GM18867 (cell line): ENCODE data around the gene MALL.
"Not testable (repeated sequence)": the region's sequence is repeated elsewhere in the genome, so short reads cannot be mapped to it uniquely, and the experiment has no call there.

Experiments used
- ATAC-seq: cut with Tn5 transposase; IDR thresholded peaks from one replicate; pipeline ENCODE4 v1.9.1; 2021; ENCODE audit warnings: mild to moderate bottlenecking, moderate library complexity; ENCODE audit not compliant: unreplicated experiment

MALL gene

DNA sequence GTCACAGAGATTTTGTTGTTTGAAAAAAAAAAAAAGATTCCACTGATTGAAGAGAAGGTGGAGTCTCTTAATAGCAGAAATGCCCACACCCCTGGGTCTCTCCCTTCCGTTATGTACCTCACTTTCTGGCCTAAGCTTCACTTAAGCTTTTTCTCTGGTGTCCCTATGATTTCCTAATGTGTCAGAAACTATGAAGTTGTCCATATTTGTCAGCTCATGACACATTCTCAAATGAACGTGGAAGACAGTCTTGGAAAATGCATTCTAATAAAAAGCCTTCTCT, 5.4 kb upstream of the MALL start:
- no peak for ATAC-seq

DNA sequence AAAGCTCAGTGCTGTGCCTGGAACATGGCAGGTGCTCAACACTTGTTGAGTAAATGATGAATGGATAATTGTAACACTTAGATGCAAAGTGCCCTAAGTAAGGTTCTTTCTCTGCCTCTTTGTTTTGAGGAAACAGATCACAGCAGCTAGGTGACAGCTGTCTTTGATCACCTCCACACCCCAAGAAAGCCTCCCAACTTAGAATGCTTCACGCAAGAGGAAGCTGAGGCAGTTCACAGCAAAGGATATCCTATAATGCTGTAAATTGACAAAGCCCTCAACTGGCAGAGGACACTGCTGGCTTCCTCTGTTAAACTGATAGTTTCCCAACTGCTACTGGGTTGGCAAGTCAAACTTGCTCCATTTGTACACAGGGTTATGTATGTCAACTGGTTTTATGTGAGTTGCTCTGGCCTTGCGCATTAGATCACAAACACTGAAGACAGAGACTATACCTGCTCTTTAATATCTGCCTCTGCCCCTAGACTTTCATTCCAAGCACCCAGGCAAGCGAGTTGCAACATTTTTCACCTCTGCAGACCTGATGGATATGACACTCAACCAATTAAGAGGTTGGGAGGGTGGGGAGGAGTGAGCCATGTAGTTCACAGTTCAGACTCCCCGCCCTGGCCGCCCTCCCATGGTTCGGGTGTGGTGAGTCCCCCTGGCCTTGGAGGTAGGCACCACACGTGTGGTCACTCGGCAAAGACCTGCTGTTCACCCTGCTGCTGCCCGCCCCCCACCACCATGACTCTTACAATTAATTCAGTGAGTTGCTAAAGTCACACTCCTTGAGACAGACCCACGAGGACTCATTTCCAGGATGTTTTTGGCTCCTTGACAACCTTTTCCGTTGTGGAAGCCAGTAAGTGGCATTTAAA, 4.8 kb upstream of the MALL start:
- no peak for ATAC-seq

DNA sequence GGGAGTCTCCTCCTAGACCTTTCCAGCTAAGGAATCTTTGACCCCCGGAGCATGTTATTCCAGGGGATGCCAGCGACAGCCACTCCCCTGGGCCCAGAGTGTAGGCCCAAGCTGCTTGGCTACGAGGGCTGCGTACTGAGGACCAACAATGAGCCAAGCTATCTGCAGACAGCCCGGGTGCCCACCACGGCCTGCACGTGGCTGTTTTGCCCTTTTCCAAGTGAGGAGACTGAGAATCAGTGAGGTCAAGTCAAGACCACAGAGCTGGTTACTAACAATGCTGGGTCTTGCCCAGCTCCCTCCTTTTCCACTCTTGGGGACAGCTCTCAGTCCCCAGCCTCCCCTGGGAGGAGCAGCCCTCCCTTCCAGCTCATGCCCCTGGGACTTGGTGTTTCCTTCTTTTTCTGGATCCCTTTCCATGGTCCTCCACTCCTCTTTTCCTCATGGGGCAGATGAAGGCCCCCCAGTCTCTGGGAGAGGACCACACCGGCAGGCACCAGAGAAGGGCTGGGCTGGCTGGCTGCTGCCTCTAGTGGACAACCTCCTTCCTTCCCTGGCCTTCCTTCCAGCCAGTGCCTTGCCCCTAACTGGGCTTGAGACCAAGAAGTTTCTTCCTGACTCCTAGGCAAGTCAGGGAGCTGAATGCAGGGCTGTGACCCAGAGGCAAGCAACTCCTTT, 550 bp upstream of the MALL start:
- no peak for ATAC-seq

DNA sequence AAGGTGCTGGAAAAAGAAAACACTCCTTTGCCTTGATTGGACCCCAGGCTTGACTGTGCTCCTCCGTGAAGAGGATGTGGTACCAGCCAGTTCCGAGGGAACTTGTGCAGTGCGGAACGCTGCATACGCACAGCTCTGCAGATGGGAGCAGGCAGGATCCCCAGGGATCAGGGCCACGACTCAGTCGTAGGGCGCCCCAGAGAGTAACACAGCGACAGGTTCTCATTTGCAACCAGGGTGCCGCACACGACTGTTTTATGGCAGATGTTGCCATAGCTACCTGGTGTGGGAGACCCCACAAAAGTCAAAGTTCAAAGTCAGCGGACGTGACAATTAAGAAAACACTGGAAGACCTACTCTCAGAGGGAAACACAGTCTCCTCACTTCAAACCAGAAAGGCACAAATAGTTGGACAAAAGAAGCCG, 779 bp downstream of the MALL start:
- ATAC-seq: no peak

DNA sequence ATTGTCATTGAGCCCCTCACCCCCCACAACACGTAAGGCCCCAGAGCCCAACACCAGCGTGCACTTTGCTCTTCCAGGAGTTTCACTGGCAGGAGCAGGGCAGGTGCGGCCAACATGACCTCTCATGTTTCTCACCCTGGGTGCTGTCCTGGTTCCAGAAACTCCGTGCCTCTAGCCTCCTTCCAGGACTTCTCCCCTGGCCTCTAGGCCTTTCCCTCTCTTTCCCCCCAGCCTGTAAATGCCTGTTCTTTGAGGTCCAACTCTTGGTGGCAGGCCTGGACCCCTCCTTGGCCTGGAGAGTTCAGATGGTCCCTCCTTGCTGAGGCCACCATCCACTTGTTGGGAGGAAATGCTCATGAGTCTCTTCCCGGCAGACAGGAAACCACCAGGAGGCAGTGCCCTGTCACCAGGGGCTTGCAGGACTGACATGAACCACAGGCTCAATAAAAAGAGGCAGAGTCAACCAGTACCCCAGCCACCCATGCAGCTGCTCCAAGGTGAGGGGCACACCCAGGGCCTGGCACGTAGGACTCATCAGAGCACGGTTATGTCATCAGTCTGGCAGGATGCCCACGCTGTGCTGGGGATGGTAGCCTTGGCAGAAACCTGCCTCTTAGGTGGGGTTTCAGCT, 1.5 kb downstream of the MALL start:
- no peak for ATAC-seq

DNA sequence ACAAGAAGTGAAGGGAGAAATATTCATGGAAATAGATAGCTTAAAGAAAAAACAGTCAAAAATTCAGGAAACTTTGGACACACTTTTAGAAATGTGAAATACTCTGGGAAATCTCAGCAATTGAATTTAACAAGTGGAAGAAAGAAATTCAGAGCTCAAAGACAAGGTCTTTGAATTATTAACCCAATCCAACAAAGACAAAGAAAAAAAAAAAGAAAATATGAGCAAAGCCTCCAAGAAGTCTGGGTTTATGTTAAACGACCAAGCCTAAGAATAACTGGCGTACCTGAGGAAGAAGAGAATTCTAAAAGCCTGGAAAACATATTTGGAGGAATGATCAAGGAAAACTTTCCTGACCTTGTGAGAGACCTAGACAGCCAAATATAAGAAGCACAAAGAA, 7.3 kb downstream of the MALL start:
- ATAC-seq: not testable (repeated sequence)

DNA sequence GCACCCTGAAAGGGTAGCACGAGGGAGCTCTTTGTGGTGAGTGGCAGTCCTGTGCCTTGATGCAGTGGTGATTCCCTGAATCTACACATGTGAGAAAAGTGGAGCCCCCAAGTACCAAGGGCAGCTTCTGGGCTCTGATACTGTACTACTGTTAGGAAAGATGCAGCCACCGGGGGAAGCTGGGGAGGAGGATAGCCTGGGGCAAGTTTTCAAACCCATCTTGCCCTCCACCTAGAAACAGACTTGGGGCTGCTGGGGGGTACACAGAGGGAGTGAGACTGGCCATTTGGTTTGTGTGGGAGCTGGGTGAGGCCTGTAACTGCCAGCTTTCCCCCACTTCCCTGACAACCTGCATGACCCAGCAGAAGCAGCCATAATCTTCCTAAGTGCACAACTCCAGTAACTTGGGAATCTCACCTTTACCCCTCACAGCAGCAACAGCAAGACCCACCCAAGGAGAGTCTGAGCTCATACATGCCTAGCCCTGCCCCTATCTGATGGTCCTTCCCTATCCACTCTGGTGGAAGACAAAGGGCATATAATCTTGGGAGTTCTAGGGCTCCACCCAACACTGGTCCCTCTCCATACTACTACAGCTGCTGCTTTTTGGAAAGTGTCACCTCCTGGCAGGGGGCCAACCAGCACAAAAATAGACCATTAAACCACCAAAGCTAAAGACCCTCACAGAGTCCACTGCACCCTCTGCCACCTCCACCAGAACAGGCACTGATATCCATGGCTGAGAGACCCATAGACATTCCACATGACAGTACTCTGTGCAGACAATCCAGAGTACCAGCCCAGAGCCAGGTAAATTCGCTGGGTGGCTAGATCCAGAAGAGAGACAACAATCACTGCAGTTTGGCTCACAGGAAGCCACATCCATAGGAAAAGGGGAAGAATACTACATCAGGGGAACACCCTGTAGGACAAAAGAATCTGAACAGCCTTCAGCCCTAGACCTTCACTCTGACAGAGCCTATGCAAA, 8.2 kb downstream of the MALL start:
- ATAC-seq: no peak

DNA sequence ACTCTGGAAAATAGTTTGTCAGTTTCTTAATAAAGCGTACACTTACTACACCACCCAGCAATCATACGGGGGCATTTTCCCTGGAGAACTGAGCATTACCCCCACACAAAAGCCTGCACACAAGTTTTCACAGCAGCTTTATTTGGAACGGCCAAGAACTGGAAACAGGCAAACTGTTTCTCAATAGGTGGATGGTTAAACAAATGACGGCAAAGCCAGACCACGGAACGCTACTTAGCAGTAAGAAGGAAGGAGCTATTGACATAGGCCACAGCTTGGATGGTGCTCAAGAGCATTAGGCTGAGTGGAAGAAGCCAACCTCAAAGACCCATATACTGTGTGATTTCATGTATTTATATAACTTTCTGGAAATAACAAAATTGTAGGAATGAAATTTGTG, 9.0 kb downstream of the MALL start:
- no peak for ATAC-seq

DNA sequence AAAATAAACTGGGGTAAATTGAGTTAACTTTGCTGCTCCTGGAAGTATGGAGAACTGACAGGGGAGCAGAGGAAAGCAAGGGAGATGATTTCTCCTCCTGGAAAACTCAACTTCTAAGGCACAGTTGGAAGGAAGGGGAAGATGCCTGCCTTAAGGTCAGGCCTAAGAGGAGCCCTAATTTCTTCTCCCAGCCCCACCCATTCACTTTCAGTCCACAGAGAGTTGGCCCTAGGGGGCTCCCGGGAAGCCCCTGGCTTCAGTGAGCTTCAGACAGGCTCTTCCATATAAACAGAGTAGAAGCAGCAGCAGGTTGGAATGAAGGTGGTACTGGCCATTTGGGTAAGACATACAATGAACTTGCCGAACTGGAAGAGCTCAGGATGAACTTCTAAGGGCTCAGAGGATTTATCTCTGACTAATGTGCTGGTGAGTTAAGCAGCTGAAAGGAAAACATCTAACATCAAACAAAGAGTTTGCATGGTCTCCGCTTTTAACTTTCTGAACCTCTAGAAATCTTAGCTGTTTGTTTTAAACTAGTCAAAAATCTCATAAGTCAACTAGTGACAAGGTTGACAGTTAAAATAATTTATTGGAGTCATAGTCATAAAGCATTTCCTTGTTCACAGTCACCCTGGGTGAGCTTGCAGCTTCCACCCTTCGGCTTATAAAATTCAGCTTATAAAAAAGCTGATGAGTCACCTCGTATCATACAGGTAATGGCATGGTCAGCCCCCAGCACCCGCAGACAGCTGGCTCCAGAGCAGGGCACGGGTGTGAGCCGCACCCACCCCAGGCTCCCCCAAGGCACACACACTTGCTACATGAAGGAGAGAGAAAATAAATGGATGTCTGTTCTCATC, 9.8 kb downstream of the MALL start:
- no peak for ATAC-seq

DNA sequence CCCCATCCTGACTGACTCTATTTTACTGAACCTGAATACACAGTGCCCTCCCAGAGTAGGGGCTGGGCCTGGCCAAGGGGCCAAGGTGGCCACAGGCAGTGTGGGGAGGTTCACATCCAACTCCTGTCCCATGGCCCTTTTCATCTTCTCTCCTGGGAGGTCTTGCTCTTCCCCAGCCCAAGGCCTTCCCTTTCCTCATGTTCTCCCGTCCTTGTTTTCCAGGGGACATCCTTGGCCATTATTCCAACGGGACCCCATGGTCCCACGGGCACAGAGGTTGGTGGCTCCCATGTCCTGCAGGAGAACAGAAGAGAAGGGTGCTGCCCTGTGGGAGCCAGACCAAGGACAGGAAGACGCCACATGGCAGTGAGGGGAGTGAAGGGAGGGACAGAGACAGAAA, 10.4 kb downstream of the MALL start:
- no peak for ATAC-seq

DNA sequence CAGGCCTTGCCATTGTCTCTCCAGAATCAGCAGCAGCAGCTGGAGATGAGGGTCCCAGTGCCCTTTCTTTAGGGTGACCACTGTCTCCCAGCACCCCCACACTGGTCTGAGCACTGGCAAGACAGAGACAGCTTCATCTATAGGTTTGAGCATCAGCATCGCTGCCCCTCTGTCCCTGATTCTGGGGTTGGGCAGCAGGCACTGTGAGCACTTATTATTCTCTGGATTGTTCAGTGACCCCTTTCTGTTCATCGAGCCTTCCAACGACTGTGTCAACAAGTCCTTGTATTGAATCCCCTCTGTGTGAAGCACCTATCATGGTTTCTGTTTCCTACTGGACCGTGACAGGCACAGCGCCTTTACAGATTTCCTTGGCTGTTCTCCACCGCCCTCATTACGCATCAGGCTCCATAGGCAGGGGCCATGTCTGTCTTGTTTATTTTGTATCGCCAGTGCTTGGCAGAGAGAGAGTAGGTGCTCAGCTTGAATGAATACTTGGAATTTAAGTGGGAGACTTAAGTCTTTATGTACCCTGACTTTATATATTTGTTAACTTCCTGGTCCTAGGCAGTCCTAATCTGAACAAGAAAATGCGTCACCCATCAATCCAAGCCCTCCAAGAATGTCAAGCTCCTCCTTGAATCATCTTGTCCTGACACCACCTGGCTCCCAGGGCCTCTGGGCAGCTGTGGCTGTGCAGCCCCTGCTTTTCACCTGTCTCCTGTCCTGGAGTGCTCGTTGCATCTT, 11.4 kb downstream of the MALL start:
- no peak for ATAC-seq

DNA sequence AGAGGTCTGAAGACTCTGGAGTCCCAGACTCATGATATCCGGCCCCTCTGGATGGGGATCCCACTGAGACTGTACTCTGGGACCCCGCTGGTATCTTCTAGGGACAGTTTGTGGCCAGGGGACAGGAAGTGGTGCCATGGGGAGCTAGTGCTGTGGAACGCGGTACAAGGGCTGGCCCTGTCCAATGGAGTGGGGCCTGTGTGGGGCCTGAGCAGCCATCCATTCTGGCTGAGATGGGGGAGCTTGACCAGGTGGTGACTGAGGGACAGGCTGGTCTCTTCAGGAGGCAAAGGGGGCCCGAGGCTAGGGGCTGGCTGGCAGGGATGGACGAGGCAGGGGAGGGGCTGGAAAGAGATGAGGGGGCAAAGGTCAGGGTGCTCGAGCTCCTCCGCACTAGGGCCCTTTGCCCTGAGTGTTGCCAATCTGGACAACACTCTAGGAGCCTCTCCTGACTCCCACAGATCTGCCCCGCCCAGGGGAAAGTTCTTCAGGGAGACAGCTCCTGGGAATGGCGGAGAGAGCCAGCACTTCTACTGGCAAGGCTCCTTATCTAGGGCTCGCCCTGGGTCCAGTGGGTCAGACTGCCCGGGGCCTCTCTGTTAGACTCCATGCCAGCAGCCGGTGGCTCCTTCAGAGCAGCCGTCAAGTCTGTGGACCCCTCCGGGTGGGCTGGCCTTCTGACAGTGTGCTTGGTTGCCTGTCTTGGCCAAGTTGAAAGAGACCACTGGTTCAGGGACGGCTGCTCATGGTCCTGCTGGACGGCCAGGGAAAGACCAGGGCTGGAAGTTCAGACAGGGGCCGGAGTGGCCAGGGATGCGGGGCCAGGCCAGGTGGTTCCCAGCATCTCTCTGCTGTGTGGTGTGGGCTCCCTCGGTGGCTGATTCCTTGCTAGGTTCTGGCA, 12.3 kb downstream of the MALL start:
- no peak for ATAC-seq

DNA sequence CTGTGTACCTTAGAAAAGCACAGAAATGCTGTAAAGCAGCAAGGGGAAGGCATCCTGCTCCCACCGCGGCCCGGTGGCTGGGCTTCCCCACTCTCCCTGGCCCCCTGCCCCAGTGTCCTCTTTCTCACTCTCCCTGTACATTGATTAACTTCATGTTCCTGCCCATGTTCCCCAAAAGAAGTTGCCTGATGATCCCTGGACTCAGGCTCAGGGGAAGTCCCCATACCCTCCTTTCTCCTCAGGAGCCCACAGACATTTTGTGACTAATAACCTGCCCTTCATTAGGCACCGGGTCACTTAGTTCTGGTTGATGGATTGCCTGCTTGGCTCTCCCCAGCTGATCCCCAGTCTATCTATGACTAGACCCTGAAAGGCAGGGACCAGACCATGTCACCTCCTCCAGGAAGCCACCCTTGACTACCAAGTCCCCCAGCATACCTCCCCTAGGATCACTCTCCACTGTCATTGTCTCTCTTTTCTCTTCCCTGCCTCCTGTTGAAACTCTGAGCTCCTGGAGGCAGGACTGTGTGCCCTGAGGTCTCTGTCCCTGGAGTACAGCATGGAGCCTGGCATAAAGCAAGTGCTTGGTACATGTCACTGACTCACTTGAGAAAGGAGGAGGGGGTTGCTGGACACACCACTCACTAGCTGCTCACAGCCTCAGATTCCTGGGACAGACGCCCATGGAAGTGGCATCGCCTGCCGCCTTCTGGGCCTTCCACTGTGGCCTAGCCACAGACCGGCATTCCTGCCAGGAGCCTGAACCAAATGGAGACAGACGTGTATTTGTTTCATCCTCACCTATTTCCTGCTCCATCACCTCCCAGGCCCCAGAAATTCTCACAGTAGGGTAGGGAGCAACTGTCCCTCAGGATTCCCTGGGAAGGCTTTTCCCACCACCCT, 13.5 kb downstream of the MALL start:
- ATAC-seq: no peak

DNA sequence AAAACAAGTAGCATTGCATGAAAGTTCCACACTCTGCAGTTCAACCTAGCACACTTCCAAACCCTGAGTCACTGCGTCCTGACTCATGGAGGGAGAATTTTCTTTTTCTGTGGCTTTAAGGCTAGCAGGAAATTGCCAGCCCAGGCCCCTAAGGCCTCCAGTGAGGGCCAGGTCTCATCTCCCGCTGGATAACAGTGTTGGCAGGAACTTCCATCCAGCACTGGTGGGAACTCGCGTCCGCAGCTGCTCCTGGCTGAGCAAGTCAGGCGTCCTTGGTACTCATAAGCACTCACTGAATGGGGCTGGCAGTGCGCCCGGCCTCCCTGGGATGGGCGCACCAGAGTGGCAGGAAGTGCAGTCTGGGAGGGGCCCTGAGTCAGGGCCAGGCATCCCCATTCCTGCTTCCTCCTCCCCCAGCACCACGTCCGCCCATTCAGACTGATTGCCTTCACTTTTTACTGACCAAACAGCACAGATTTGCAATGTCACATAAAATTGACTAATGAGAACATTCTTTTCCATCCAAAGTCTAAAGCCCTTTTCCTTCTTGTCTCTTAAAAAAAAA, 14.3 kb downstream of the MALL start:
- no peak for ATAC-seq

DNA sequence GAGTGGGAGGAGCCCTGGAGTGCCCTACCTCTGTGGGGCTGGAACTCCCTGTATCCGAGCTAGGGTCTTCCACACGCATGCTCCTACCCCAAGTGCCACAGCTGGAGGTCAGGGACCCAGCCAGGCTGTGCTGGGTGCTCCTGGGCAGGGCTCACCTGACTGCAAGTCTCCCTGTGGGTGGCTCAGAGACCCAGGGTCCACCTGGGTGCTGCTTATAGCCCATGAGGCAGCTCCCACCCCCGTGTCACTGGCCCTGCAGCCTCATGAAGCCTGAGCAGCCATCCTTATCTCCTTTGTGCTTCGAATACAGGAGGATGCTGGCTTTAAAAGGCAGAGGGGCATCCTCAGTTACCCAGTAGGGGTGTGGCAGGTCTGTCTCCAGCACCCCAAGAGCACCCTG, 14.7 kb downstream of the MALL start:
- ATAC-seq: not testable (repeated sequence)

DNA sequence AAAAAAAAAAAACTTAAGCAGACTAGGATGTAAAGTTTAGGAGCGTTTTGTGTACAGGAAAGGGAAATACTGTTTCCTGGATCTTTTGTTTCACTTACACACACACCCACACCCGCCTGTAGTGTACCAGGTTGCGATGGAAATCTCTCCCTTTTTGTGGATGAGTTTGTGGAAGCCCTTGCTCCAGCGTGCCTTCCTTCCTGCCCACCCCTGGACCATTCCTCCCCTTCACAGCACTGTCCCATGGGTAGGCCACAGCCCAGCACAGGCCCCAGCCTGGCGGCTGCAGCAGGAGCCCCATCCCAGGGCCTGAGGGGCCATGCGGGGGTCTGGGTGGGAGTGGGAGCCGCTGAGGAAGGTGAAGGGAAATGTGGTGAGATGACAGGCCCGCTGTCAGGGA, 15.1 kb downstream of the MALL start:
- ATAC-seq: no peak
